DOHH2 (cell line): ENCODE data around the gene SPATA20.

Experiments
- EZH2phosphoT487 ChIP-seq: fragments of 200-600 bp; sonication (generic); IDR thresholded peaks from 2 replicates; pipeline ENCODE4 v1.6.1; 2017; ENCODE audit warnings: borderline replicate concordance, mild to moderate bottlenecking, antibody characterized with exemption, low read length, moderate library complexity, mixed read lengths
- TF ChIP-seq, protein P1 (sequence below): fragments of 200-600 bp; sonication (generic); IDR thresholded peaks from one replicate; pipeline ENCODE4 v1.5.1; 2014; ENCODE audit warnings: antibody characterized with exemption, mild to moderate bottlenecking, low read depth, low read length; ENCODE audit not compliant: poor library complexity, severe bottlenecking

DNA sequence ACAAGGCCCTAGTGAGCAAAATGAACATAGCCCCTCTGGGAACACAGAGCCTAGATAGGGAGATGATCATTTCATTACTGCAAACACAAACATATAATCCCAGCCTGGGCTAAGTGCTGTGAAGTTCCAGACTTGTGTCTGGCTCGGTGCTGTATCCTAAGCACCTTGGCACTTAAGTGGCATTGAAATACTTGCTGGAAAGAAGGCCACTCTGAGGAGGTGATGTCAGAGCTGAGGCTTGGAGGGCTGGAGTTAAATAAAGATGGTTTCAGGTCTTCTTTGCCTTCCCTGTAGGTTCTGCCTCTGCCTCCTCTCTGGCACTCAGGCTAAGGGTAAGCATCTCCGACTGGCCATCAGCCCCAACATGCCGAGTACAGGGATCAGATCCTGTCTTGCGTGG lies 11.1 kb downstream of the SPATA20 start:
- TF ChIP-seq, protein P1, sequence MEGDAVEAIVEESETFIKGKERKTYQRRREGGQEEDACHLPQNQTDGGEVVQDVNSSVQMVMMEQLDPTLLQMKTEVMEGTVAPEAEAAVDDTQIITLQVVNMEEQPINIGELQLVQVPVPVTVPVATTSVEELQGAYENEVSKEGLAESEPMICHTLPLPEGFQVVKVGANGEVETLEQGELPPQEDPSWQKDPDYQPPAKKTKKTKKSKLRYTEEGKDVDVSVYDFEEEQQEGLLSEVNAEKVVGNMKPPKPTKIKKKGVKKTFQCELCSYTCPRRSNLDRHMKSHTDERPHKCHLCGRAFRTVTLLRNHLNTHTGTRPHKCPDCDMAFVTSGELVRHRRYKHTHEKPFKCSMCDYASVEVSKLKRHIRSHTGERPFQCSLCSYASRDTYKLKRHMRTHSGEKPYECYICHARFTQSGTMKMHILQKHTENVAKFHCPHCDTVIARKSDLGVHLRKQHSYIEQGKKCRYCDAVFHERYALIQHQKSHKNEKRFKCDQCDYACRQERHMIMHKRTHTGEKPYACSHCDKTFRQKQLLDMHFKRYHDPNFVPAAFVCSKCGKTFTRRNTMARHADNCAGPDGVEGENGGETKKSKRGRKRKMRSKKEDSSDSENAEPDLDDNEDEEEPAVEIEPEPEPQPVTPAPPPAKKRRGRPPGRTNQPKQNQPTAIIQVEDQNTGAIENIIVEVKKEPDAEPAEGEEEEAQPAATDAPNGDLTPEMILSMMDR = no peak
- TF ChIP-seq EZH2phosphoT487 = no peak
